HG02588 (cell line): ENCODE measurements around the gene RIMBP2.

Experiments used
- ATAC-seq: cut with Tn5 transposase; IDR thresholded peaks from one replicate; pipeline ENCODE4 v1.9.1; 2021; ENCODE audit warnings: mild to moderate bottlenecking, moderate library complexity; ENCODE audit not compliant: unreplicated experiment

Gene RIMBP2

GRCh38 chr12:130555221-130555620, 160.9 kb downstream of the RIMBP2 start:
- no peak for ATAC-seq

DNA sequence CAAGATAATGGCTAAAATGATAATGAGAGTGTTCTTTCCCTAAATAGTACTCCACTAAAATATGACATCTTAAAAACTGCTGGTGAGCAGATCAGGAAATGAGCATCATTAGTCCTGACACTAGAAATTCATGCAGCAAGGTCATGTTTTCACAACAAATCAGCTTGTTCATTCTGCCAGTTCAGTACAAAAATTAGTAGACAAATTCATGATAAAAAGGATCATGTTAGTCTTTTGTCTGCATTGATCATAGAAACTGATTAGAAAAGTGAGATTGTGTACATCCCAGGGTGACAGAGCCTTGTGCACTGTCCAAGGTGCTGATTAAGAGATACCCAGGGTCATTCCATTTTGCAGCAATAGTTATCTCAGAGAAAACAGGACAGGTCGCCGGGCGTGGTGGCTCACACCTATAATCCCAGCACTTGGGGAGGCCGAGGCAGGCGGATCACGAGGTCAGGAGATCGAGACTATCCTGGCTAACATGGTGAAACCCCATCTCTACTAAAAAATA, 163.6 kb downstream of the RIMBP2 start:
- no peak for ATAC-seq

GRCh38 chr12:130549361-130549760, 166.7 kb downstream of the RIMBP2 start:
- no peak for ATAC-seq

- ATAC-seq: no peak
Observed at GRCh38 chr12:130547480-130548155, 168.5 kb downstream of the RIMBP2 start.

- ATAC-seq: no peak
Observed at GRCh38 chr12:130546494-130546893, 169.6 kb downstream of the RIMBP2 start.

DNA sequence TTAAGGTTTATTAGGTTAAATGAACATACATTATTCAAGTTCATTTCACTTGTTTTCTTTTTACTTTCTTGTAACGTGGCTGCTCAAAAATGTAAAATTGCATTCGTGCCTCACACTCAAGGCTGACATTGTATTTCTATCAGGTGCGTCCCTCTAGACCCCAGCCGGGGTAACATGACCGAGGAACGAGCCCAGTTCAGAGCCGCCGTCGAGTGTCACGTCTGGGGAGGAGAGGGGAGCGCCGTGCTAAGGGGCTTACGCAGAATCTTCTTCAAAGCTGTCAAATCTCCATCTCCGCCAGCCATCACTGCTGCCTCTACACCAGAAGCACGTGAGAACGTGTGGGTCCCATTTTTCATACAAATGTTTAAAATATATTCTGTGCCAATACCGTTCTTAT, 170.6 kb downstream of the RIMBP2 start:
- no peak for ATAC-seq

DNA sequence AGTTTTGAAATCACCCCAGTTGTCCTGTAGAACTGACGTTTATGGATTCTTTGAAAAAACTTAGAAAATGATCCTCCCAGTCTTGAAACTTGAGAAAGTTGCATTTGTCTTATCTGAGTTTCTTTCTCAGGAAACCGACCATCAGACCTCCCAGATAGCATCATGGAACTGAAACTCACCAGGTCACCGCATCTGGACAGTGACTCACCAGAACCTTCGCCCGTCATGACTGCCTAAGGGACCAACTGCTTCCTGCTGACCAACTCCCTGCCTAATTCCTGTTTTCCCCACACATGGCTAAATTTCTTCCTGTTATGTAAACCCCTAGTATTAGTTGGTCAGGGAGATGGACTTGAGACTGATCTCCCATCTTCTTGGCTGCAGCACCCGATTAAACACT, 175.7 kb downstream of the RIMBP2 start:
- no peak for ATAC-seq

GRCh38 chr12:130538343-130539095, 177.6 kb downstream of the RIMBP2 start:
- ATAC-seq: no peak

GRCh38 chr12:130537655-130538054, 178.4 kb downstream of the RIMBP2 start:
- ATAC-seq: no peak

- no peak for ATAC-seq
Observed at GRCh38 chr12:130537051-130537450, 179.0 kb downstream of the RIMBP2 start.

- no peak for ATAC-seq
Observed at GRCh38 chr12:130530429-130530828, 185.7 kb downstream of the RIMBP2 start.

DNA sequence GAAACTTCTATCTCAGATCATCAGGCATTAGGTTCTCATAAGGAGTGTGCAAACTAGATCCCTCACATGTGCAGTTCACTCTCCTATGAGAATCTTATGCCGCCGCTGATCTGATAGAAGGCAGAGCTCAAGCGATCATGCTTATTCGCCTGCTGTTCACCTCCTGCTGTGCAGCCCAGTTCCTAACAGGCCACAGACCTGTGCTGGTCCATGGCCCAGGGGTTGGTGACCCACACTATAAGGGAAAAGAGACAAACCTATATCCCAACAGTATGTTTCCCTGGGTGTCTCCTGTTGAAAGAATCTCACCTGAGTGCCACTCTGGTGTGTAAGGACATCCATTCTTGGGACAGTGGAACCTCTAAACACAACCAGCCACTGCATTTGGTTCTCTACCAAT, 186.3 kb downstream of the RIMBP2 start:
- no peak for ATAC-seq

- no peak for ATAC-seq
Observed at GRCh38 chr12:130527239-130527638, 188.9 kb downstream of the RIMBP2 start.

DNA sequence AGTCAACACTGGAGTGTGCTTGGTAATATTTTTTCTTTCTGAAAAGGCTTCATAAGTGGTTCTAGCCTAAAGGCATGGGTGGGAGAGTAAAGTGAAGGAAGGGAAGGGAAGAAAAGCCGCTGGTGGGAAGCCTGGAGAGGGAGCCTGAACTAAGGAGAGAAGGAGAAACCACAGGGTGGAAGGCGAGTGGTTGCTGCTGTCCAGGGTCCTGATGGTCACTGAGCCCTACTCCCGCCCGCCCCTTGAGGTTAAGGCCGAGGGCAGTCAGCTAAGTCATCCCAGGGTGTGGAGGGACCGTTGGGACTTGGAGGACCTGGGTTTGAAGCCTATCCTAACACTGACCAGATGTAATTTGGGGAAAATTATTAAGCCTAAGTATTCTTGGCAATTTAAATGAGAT, 189.3 kb downstream of the RIMBP2 start:
- ATAC-seq: no peak

GRCh38 chr12:130525384-130526172, 190.5 kb downstream of the RIMBP2 start:
- ATAC-seq: no peak

GRCh38 chr12:130524759-130525158, 191.3 kb downstream of the RIMBP2 start:
- no peak for ATAC-seq

DNA sequence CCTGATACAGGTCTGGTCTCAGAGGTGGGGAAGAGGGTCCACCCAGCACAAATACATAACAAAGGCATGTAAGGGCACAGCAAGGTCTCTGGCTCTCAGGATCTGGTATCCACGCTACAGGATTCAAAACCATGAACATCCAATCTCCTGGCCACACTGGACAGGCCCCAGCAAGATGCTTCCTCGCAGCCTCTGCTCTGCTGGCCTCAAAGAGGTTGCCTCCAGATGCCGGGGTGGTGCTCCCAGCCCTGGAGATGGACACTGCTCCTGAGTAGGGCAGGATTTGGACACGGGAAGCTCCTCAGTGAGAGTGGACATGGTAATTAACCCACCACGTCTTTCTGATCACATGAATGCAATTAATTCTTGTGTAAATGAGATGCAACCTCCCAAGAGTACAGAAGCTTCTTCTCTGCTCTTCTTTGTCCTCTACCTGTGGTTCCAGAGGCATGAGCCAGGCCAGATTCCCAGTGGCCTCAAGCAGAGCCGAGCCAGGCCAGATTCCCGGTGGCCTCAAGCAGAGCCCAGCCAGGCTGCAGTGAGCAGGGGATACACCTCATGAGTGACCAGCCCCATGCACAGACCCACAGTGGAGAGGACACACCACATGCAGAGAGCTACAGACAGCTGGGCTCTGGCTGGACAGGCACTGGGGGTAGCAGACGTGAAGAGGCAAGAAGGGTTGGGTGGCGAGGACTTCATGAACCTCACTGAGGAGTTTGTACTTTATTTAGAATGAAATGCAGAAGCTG, 192.1 kb downstream of the RIMBP2 start:
- ATAC-seq: no peak

- ATAC-seq: no peak
Observed at GRCh38 chr12:130523208-130523607, 192.9 kb downstream of the RIMBP2 start.

GRCh38 chr12:130522244-130522834, 193.8 kb downstream of the RIMBP2 start:
- no peak for ATAC-seq

DNA sequence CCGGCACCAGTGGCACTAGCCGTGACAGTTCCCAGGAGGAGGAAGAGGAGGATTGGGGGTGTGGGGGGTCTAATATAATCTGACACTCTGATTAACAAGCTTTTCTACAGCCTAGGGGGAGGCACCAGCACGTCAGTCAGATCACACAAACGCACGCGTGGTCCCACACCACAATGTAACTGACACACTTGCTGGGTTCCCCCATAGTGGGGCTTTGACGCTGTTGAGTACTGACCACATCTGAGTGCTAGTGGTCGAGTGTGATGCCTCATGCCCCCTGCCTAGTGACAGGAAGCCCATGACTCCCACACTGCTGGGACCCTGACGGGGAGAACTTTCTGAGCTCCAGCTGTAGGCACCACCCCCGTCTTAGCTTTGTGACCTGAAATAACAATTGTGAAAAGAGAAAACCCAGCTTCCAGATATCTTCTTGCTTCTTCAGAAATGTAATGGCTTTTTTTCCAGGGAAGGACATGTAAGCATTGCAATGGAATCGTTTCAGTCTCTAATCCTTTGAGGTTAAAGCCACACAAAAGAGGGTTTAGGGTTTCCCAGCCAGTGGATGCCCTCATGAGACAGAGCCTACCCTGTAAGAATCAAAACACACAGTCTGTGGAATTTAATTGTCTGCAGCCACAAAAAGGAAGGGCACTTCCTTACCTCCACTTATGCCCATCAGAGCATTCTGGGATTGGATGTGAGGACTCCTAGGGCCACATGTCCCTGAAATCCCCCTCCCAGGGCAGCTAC, 194.5 kb downstream of the RIMBP2 start:
- ATAC-seq: no peak
